HG02884 (cell line): Measurements from ENCODE around the gene SMIM24.

Source experiments
- ATAC-seq: cut with Tn5 transposase; IDR thresholded peaks from one replicate; pipeline ENCODE4 v1.9.1; 2021; ENCODE audit warnings: mild to moderate bottlenecking, moderate library complexity; ENCODE audit not compliant: unreplicated experiment

The SMIM24 gene

DNA sequence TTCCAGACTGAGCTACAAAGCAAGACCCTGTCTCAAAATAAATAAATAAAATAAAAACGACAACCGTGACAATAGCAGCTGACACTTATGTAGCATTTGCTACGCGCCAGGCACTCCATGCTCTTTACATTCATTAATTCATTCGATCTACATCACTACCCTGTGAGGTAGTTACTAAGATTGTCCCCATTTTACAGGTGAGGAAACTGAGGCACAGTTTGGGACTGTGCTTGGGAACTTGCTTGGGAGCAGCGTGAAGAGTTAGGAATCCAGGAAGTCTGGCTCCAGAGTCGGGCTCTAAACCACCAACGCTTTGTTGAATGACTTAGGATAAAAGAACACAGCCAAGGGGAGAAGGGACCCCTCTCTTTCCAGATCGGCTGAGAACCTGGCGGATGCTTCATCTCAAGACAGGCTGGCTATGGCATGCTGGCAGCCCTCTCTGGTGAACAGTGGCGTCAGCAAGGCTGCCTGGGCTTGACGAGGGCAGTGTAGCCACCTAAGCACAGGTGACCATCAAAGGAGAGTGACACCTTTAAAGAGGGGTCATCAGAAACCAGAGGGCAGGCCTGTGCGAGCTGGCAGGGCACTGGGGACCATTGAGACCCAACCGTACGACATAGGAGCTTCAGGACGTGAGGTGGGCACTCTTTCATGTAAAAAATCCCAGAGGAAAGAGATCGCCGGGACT lies 19.6 kb upstream of the SMIM24 start:
- ATAC-seq = no peak

DNA sequence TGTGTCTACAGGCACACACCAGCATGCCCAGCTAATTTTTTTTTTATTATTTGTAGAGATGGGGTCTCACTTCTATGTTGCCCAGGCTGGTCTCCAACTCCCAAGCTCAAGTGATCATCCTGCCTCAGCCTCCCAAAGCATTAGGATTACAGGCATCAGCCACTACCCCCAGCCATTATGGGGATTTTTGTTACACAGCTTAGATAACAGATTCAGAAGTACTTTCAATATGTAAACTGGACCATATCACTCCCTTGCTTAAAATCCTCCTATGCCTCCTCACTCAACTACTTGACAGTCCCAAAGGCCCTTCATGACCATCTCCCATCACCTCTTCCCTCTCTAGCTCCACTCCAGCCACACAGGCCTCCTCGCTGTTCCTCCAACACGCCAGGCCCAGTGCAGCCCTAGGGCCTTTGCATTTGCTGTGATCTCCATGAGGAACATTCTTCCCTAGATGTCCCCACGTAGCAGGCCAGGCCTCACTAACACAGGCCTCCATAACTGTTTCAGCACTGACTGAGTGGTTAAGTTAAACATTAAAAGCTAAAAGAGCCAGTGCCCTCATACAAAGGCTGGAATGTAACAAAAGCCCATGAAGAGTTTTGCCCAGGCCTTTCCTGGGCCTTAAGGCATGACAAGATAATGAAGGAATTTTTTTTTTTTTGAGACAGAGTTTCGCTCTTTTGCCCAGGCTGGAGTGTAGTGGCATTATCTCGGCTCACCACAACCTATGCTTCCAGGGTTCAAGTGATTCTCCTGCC lies 17.6 kb upstream of the SMIM24 start:
- ATAC-seq = no peak

DNA sequence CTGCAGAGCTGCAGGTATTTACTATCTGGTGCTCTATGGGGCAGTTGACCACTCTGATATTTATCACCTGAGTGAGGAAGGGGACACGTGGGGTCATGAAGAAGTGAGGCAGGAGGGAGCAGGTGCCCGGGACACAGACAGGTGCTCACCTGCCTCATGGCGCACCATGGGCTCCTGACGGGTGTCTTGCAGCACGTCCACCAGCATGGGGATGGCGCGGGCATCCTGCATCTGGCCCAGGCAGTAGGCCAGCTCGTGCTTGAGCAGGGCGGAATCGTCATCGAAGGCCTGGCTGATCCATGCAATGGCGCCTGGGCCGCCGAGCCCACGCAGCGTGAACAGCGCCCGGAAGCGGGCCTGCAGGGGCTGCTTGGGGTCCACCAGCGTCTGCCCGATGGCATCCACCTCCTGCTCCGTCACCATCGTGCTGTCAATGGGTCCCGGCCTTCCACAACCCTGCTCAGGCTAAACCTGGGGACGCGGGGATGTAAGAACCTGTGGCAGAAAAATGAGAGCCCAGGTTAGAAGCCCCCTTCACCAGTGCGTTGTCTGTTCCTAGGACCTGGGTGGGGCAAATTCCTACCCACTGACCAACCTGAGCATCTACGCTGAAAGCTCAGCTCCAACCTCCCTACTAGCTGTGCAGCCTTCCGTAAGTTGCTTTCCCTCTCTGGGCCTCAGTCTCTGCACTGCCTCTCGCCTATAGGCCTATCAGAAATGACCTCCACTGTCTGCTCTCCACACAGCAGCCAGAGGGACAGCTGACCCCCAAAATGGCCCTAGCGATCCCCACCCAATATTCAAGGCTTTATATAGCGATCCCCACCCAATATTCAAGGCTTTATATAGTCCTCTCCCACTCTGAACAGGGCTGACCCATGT lies 16.3 kb upstream of the SMIM24 start:
- no peak for ATAC-seq

DNA sequence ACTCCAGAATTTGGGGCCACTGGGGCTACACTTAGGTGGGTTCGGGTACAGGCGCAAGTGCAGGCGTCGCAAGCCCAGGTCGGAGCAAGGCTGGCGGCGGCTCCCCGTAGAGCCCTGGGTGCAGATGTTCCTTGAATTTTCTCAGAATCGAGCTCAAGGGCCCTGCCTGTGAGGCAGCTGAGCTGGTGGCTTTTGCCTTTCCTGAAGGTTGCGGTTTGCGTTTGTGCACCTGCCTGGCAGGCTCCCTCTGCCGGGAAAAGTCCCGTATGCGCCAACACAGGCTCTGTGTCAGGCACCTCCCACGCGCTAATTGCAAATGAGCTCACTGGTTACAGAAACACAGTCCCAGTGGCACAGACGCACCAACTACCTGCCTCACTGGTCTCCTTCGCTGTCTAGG lies 14.2 kb upstream of the SMIM24 start:
- no peak for ATAC-seq

DNA sequence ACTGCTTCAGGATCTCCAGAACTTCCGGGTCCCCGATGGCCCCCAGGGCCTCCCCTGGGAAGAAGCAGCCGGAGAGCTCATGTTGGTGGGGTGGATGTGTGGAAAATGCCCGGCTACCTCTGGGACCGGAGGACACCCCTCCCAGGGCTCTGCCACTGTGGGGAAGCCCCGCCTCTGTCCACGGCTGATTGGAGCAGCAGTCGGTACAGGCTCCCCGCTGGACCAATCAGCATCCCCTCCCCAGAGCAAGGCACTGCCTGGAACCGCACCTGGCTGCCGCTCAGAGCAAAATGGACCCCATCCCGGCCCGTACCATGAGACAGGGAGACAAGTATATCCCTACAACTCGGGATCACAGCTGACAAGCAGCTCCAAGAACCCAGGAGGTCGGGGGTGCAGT lies 13.7 kb upstream of the SMIM24 start:
- no peak for ATAC-seq

DNA sequence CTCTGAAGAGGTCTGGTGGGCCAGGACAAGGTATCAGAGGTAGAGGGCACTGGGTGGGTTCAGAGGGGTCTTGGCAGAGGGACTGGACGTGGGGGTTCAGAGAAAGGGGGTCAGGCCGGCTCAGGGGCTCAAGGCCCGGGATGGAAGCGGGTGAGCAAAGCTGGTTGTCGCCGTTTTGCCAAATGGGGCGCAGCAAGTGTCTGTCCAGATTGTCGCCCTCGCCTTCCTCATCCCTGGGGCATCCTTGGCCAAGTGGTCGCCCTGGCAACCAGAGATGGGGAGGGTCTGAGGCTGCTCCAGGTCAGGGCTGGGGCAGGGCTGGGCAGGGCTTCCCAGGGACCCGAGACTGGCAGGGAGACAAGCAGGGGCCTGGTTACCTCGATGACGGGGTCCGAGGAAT lies 13.3 kb upstream of the SMIM24 start:
- no peak for ATAC-seq

DNA sequence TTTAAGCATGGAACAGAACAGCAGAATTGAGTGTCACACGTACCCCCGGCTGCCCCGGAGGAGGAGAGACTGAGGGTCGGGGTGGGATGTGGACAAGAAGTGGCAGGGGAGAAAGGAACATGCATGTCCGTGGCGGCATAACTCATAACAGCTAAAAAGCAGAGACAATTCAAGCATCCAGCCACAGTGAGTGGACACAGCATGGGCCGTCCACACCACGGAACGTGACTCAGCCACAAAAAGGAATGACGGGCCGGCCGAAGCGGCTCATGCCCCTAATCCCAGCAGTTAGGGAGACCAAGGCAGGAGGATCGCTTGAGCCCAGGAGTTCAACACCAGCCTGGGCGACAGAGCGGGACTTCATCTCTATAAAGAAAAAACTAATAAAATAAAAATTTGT lies 12.6 kb upstream of the SMIM24 start:
- no peak for ATAC-seq

DNA sequence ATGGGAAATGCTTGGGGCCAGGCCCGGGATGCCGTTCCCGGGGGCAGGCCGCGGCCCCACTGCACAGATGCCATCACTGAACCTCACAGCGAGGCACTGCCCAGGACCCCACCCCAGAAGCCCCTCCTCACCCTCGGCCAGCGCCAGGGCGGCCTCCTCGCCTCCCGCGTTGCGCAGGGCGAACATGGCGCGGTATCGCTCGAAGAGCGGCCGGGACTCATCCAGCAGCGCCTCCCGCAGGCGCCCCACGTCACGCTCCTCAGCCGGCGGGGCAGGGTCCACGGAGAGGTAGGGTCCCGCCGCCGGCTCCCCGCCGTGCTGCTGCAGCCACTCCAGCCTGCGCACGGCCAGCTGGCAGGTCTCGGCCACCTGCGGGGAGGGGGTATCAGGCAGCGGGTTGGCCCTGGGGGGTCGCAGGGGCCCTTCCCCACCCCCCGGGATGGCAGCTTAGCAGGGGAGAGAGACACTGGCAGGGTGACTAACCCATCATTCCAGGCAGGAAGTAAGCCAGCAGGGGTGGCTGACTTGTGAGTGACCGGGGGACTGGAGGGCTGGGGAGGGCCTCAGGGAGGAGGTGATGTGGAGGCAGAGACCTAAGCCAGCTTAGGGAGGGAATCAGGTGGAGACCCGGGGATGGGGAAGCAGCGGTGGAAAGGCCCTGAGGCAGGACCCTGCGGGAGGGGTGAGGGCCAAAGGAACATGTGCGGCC lies 12.0 kb upstream of the SMIM24 start:
- ATAC-seq = no peak

DNA sequence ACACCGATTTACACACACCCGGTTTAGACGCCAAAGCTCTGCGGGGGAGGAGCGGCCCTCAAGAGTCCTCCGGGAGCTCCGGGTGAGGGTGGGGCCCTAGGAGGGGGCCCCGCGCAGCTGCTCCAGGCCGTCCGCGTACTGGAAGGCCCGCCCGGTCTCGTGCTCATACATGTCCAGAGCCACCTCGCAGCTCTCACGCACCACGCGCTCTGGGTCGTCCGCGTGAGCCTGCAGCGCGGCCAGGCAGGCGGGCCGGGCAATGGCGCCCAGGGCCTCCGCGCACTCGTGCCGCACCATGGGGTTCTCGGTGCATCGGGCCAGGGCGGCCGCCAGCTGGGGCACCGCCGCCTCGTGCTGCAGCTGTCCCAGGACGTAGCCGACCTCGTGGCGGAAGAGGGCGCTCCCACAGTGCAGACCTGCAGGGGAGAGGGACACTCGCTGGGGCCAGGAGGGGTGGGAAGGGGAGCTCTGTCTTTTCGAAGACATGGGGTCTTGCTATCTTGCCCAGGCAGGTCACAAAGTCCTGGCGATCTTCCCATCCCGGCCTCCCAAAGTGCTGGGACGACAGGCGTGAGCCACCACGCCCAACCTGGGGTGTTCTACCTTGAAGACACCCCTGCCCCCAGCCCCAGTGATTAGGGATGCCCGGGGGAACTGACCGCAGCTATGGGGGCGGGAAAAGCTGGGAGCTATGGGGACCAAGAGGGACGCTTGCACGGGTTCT lies 11.2 kb upstream of the SMIM24 start:
- no peak for ATAC-seq

DNA sequence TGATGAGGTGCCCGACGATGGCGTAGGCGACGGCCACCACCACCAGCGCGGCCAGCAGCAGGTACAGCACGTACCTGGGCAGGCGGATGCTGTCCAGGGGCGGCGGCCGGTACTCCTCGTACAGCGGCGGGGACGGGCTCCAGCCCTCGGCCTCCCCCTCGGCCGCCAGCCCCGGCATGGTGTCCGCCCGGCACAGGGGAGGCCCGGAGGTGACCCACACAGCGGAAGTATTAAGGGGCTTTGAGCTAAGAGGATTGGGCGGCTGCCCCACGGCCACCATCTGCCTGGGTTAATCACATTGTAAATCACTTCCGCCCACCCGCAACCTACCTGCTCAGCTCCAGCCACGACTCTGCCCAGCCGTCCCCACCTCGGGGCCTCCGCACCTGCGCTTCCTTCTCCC lies 2.9 kb upstream of the SMIM24 start, which contains the start of gene SMIM44:
Gene SMIM44 (minus strand): TSS at position 216 of the 403 bp plus-strand sequence. CDS start 38 bp downstream, at position 178.
- no peak for ATAC-seq

DNA sequence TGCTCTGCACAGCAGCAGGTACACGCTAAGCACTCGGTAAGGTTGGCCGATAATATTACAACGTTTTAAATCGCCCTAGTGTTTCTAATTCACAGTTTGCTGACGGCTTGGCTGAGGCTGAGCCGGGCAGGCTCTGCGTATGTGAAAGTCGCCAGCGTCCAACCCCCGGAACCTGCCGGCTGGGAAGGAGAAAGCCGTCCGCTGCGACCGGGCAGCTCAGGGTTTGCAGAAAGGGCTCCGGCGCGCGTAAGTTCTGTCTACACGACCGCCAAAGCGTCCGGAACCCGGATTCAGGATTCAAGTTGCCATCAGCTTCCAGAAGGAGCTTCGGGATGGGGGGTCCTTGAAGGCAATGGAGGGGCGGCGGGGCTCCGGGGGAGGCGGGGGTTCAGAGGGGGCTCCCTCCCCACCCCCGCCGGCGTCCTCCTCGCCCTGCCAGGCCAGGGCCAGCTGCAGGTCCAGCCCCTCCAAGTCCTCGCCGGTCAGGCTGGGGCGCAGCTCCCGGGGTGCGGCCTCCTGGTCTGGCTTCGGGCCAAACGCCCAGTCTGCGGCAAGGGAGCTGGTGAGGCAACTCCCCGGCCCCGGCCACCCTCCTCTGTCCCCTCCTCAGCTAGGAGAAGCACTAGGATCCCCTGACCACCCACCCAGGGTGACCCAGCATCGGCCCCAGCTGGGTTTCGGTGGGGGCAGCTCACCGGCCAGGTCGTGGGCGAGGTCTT lies 2.3 kb upstream of the SMIM24 start:
- ATAC-seq = no peak

DNA sequence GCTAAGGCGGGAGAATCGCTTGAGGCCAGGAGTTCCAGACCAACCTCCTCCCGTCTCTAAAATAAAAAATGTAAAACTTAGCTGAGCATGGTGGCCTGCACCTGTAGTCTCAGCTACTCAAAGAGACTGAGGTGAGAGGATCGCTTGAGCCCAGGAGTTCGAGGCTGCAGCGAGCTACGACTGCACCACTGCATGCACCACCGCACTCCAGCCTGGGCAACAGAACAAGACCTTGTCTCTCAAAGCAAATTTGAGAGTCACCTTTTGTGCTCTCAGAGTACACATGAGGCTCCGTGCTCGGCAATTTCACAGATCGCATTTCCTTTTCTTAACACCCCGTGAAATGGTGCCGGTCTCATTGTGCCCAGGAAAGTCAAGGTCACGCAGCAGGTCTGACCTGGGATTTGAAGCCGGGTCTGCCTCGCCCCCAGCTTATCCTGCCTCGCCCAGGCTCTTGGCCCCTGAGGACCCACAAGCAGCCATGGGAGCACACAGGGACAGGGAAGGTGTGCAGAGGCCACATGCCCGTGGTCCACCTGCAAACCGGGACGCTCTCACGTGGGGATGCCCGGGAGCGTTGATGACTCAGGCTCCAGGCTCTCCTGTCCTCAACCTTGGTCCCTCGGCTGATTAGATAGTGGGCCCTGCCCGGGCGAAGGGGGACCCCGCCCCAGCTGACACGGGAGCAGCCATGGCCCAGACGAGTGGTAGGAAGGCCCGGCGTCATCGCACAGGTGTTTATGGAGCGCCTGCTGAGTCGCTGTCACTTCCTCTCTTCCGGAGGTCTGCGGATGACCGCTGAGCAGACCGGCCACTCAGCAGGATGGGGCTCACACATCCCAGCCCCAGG lies 1.1 kb upstream of the SMIM24 start:
- ATAC-seq = no peak

DNA sequence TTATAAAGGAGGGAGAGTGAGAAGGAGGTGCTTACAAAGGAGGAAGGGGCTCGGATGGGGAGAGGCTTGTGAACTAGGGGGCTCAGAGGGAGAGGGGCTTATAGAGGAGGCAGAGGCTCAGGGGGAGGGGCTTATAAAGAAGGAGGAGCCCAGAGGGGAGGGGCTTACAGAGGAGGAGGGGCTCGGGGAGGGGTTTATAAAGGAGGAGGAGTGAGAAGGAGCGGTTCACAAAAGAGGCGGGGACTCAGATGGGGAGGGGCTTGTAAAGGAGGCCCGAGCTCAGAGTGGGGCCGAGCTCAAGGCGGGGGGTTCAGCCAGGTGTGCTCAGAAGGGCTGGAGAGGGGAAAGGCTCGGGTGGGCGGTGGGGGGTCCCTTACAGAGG lies 500 bp downstream of the SMIM24 start:
- no peak for ATAC-seq

DNA sequence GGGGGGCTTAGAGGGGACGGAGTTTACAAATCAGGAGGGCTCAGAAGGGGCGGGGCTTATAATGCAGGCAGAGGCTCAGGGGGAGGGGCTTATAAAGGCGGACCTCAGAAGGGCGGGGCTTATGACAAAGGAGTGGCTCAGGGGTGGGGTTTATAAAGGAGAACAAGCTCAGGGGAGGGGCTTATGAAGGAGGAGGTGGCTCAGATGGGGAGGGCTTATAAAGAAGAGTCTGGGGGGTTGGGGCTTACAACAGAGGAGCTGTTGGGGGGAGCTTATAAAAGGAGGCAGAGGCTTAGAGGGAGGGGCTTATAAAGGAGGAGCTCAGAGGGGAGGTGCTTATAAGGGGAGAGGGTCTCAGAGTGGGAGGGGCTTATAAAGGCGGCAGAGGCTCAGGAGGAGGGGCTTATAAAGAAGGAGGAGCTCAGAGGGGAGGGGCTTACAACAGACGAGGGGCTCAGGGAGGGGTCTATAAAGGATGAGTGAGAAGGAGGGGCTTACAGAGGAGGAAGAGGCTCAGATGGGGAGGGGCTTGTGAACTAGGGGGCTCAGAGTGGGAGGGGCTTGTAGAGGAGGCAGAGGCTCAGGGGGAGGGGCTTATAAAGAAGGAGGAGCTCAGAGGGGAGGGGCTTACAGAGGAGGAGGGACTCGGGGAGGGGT lies 1.0 kb downstream of the SMIM24 start:
- no peak for ATAC-seq

DNA sequence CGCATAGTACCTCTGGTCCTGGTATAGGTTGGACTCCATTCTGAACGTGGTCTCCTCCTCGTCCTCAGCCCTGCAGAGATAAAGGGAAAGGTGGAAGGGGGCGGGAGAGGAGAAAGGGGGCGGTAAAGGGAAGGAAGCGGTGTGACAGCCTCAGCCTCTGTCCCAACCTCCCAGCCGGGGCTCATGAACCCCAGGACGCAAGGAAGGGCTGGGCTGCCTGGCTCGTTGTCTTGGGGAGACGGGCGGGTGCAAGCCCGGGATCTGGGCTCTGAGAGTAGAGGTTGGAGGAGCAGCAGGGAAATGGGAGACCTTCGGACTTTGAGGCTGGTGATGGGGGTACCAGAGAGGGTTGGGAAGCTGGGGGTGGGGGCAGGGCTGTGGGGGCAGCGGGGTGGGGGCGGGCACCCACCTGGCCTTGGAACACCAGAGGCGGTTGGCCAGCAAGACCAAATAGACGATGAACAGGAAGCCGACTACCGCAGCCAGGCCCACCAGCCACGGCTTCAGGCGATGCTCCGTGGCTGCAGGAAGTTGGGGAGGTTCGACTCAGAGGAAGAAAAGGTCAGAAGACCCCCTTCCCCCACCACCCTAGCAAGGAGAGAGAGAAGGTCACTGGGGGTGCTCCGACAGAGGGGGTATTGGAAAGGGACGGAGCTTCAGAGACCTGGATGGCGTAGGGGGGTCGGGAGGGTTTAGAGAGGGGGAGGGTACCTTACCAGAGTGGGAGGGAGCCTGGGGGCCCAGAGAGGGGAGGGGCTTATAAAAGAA lies 1.7 kb downstream of the SMIM24 start:
- ATAC-seq = no peak

DNA sequence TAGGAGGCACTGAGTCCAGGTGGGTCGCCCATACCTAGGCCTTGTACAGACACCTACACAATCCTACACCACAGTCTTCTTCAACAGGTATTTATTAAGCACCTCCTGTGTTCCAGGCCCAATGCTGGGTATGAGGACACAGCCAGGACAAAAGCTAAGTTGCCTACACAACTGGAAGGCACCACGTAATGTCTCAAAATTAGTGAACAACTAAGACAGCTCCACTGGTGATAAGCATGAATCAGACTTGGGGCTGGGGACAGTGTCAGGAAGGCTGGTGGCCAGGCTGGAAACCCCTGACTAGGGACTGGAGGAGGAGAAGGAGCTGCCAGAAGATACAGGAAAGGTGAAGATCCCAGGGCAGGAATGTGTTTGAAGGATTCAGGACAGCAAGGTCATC lies 2.4 kb downstream of the SMIM24 start:
- no peak for ATAC-seq

DNA sequence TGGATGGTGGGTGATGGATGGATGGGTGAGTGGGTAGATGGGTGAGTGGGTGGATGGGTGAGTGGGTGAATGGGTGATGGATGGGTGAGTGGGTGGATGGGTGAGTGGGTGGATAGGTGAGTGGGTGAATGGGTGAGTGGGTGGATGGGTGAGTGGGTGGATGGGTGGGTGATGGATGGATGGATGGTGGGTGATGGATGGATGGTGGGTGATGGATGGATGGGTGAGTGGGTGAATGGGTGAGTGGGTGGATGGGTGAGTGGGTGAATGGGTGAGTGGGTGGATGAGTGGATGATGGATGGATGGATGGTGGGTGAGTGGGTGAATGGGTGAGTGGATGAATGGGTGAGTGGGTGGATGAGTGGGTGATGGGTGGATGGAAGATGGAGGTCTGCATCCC lies 2.8 kb downstream of the SMIM24 start:
- no peak for ATAC-seq
